CD4-positive, alpha-beta T cell treated with Interleukin-15 for 1 hour (primary cell): ENCODE data around the gene PDAP1.
"Not testable (repeated sequence)": the region's sequence is repeated elsewhere in the genome, so short reads cannot be mapped to it uniquely, and the experiment has no call there.

Source experiments
- DNase-seq: peaks from one replicate; pipeline ENCODE4 v3.0.0-alpha.2; 2020

Gene PDAP1

GRCh38 chr7:99395616-99396327, 12.6 kb downstream of the PDAP1 start:
- DNase-seq, result no peak

- DNase-seq, result no peak
Measured at GRCh38 chr7:99394188-99394502, 14.3 kb downstream of the PDAP1 start.

DNA sequence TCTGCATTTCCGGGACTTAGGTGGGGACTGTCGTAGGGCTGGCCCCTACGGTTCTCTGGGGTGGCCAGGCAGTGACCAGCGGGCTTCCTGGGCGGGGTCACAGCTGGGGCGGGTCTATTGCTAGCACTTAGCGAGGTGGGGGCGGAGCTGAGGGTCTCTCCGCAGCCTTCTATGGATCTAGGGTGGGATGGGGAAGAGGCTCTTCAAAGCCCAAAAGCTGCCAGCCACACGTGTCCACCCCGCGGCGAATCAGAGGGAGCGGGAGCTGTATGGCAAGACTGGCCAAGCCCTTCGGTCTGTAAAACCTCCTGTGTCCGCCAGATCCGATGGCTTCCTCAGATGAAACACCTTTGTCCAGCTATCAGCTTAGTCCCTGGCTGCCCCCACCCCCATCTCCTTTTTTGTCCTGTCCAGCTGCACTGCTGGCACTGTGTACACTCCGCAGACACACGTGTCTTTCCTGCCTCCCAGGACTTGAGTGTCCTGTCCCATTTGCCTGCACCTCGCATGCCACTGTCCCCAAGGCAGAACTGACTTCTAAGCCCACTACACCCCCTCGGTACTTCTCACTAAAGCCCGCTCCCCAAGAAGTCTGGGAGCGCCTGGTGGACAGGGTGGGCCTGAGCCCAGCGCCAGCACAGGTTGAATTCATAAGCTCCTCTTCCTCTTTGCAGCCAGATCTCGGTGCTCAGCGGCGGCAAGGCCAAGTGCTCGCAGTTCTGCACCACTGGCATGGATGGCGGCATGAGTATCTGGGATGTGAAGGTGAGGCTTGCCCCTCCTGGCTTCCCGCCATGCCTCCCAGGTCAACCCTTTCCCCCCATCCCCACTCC, 14.8 kb downstream of the PDAP1 start:
- DNase-seq, result no peak

- peak; percentile 89 for DNase-seq
Measured at GRCh38 chr7:99392659-99393354, 15.6 kb downstream of the PDAP1 start.

DNA sequence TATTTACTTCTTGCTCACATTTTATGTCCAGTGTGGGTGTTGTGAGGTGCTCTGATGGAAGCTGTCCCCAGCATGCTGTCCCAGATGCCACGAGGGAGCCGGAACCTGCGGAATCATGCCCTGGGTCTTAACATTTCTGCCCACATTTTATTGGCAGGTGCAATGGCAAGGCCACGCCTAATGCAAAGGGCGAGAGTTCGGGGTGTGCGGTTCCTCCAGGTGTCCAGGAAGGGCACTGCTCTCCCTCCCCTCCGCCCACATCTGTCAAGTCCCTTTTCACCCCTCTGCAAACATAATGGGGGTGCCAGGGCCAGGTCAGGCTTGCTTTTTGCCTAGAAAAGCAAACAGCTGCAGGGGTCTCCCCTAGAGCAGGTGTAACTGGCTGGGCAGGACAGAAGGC, 16.4 kb downstream of the PDAP1 start:
- DNase-seq, result no peak

- DNase-seq, result no peak
Measured at GRCh38 chr7:99390941-99391602, 17.3 kb downstream of the PDAP1 start.

DNA sequence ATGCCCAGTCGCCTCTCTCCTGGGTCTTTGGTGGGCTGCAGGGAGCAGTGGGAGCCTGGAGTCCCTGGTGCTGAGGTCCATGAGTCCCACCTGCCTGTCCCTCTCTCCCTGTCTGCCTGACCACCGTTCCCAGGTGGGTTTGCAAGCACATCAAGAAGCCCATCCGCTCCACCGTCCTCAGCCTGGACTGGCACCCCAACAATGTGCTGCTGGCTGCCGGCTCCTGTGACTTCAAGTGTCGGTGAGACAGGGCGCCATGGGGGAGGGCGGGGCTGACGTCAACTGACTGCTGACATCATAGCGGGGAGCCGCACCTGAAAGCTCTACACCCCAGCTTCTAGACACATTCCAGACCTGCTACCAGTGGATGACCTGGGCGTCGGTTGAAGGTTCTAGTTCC, 18.6 kb downstream of the PDAP1 start:
- no peak for DNase-seq

DNA sequence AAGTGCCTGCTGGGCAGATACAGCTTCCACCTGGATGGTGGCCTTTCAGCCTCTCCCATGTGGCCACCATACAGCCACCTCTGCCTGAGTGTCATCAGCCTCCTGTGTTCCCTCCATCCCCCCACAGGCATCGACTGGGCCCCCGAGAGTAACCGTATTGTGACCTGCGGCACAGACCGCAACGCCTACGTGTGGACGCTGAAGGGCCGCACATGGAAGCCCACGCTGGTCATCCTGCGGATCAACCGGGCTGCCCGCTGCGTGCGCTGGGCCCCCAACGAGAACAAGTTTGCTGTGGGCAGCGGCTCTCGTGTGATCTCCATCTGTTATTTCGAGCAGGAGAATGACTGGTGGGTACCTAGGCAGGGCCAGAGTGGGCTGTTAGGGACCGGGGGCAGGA, 20.5 kb downstream of the PDAP1 start:
- DNase-seq, result no peak

DNA sequence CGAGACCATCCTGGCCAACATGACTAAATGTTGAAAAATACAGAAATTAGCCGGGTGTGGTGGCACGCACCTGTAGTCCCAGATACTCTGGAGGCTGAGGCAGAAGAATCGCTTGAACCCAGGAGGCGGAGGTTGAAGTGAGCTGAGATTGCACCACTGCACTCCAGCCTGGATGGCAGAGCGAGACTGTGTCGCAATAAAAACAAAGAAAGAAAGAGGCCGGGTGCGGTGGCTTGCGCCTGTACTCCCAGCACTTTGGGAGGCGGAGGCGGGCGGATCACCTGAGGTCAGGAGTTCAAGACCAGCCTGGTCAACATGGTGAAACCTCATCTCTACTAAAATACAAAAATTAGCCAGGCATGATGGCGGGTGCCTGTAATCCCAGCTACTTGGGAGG, 21.2 kb downstream of the PDAP1 start:
- not testable (repeated sequence) for DNase-seq

DNA sequence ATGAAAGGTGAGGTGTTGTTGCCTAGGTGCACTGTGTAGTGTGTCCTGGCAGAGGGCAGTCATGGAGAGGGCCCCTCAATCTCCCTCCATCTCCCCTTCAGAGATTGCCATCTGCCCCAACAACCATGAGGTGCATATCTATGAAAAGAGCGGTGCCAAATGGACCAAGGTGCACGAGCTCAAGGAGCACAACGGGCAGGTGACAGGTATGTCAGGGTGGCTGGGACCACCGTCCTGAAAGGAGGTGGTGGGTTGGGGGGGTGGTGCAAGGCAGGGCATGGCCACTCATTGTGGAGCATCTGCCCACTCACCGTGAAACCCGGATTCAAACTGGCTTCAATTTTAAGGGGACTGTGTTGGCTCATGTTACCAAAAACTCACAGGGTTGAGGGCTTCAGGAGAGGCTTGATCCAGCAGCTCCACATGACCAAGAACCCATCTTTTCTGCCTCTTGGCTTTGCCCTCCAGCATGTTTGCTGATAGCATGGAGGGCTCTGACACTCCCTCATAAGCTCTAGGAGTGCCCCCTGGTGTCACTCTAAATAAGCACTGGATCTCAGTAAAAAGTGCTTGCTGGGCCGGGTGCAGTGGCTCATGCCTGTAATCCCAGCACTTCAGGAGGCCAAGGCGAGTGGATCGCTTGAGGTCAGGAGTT, 21.7 kb downstream of the PDAP1 start:
- peak; percentile 59 for DNase-seq

DNA sequence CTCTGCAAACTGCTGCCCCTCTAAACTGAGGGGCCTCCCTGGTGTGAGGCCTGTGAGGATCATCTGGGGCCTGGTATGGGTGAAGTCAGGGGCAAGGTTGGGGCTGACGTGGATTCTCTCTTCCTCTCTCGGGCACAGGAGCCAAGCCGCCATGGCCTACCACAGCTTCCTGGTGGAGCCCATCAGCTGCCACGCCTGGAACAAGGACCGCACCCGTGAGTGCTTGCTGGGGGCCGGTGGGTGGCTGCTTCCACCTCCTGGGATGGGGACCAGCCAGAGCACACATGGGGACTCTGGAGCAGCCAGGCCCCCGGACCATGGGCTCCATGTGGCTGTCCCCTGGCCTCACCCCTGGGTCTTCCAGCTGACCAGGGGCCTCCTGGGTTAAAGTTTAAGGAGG, 22.8 kb downstream of the PDAP1 start:
- no peak for DNase-seq

DNA sequence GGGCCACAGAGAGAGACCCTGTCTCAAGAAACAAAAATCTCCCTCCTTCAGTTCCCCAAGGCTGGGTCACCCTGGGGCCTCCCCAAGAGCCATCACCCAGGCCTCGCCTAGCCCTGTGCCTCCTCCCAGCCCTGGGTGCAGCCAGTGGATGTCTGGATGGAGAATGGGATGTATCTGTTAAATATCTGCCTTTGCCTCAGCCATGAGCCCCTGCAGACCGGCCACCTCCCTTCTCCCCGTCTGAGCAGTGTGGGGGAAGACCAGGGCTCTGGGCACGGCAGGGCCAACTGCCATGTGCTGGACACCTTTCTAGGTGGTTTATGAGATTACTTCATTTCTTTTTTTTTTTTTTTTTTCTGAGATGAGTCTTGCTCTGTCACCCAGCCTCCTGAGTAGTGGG, 23.9 kb downstream of the PDAP1 start:
- no peak for DNase-seq

DNA sequence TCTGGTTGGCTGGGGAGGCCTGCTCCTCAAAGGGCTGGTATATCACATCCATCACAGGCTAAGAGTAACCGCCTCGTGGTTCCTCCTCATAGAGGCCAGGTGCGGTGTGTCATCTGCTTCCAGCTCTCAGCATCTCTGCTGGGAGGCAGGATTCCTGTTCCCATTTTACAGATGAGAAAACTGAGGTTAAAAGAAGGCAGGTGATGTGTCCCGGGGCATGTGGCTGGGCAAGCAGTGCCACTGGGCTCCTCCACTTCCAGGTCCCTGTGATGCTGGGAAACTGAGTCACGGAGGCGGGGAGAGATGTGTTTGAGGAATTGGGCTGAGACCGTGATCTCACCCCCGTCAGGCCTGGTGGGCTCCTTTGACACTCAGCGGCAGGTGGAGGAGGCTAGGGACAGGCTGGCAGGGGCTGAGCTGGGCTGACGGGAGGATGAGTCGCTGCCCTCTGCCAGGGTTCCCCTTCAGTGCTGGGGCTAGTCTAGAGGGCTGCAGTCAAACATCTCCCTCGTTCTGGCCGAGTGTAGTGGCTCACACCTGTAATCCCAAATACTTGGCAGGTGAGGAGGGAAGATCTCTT, 24.5 kb downstream of the PDAP1 start:
- DNase-seq, result no peak

DNA sequence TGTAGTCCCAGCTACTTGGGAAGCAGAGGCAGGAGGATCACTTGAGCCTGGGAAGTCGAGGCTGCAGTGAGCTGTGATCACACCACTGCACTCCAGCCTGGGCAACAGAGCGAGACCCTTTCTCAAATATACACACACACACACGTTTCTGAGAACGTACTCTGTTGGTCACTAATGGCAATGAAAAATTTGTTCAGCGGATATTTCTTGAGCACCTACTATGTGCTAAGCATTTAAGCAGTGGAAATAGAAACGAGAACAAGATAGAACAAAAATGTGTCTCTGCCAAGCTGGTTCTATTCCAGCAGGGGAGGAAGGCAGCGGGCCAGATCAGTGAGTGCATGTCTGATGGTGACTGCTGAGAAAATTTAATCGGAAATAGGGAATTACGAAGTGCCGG, 25.2 kb downstream of the PDAP1 start:
- no peak for DNase-seq

DNA sequence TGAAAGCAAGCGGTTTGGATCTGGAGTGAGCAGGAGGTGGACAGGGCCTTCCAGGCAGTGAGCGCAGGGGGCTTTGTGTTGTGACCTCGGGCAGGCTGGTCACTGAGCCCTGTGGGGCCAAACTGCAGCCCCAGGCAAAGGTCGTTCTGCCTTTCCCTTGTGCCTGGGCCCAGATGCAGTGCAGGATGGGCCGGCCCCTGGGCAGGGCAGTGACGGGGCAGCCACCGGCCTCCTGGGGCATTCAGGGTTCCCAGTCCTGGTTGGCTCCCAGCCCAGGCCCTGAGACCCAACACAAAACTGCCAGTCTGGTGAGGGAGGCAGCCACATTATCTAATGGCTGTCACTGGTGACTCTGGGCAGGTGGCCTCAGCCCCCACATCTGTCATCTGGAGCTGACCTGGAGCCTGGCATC, 26.7 kb downstream of the PDAP1 start:
- no peak for DNase-seq

DNA sequence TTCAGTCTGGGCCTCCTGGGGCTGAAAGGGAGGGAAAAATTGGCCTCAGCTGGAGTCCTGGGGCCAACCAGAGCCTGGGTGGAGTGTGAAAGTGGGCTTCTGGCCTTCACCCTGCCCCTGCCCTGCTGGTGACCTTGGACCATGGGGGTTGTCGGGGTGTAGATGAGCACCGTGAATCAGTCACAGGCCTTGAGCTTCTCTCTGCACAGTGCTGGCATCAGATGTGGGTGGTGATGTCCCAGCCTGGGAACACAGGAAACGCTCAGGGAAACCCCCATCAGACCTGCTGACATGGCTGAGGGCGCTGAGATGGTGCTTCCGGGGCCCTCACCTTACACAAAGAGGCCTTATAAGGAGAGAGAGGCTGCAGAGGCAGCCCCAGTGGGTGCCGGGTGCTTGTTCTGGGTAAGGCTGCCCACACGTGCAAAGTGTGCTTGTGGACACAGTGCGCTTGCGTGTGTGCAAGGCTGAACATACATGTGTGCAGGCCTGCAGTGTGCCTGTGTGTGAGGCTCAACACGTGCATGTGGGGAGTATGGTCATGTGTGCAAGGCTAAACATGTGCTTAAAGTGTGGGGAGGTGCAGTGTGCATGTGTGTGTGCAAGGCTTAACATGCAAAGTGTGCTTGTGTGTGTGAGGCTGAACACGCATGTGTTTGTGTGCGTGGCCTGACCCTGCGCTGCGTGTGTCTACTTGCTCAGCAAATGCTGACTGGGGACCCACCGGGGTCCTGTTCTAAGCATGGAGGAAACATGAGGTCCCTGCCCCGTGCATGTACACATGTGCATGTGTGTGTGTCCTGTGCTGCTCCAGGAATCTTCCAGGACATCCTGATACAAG, 27.4 kb downstream of the PDAP1 start:
- peak; percentile 94 for DNase-seq

- DNase-seq, result peak; percentile 76
Measured at GRCh38 chr7:99380032-99380822, 28.2 kb downstream of the PDAP1 start.

GRCh38 chr7:99379693-99380031, 28.7 kb downstream of the PDAP1 start:
- DNase-seq, result not testable (repeated sequence)

- peak; percentile 77 for DNase-seq
Measured at GRCh38 chr7:99379043-99379577, 29.3 kb downstream of the PDAP1 start.

- DNase-seq, result peak; percentile 68
Measured at GRCh38 chr7:99375070-99375807, 33.2 kb downstream of the PDAP1 start.
